Measurements from ENCODE around the gene ZBTB34.

GRCh38 chr9:126834672-126835071 is 25.8 kb upstream of the ZBTB34 start:
- TF ChIP-seq CTCF (IDR thresholded peaks at IDR 0.05; ENCODE audit: low read depth, low read length) (no peak), EZH2phosphoT487 (IDR thresholded peaks at IDR 0.05; ENCODE audit: low read depth) (no peak)

Measured in OCI-LY3 (cell line).